ENCODE results near the gene PTPRN2.

PTPRN2 gene

GRCh38 chr7:157508477-157508881, 1079.1 kb downstream of the PTPRN2 start:
- POLR2A ChIA-PET = no interaction called here
- no peak overlapping the region for H3K4me3 ChIP-seq (ENCODE audit: low read depth, low read length)
- DNase-seq (ENCODE audit: low read depth, low spot score) = no peak
- CTCF ChIA-PET = no interaction called here
- TF ChIP-seq CTCF (IDR thresholded peaks at IDR 0.05; ENCODE audit: insufficient read depth, low read length, missing control alignments) = no peak

GRCh38 chr7:157507987-157508386, 1079.6 kb downstream of the PTPRN2 start:
- TF ChIP-seq CTCF (IDR thresholded peaks at IDR 0.05; ENCODE audit: insufficient read depth, low read length, missing control alignments) = no peak
- CTCF ChIA-PET = no interaction called here
- POLR2A ChIA-PET = no interaction called here
- no peak for DNase-seq (ENCODE audit: low read depth, low spot score)
- no peak overlapping the region for H3K4me3 ChIP-seq (ENCODE audit: low read depth, low read length)

GRCh38 chr7:157506268-157506667, 1081.4 kb downstream of the PTPRN2 start:
- no peak for TF ChIP-seq CTCF (IDR thresholded peaks at IDR 0.05; ENCODE audit: insufficient read depth, low read length, missing control alignments)
- CTCF ChIA-PET = no interaction called here

GRCh38 chr7:157505646-157506045, 1082.0 kb downstream of the PTPRN2 start:
- no peak for DNase-seq (ENCODE audit: low read depth, low spot score)
- H3K4me3 ChIP-seq (ENCODE audit: low read depth, low read length) = no peak overlapping the region
- POLR2A ChIA-PET = no interaction called here
- CTCF ChIA-PET = no interaction called here
- no peak for TF ChIP-seq CTCF (IDR thresholded peaks at IDR 0.05; ENCODE audit: insufficient read depth, low read length, missing control alignments)

More at GRCh38 chr7:157506268-157506667, 1081.4 kb downstream of the PTPRN2 start:
- POLR2A ChIA-PET = no interaction called here
- no peak overlapping the region for H3K4me3 ChIP-seq (ENCODE audit: low read depth, low read length)
- DNase-seq (ENCODE audit: low read depth, low spot score) = no peak

GRCh38 chr7:157503229-157503628, 1084.4 kb downstream of the PTPRN2 start:
- TF ChIP-seq CTCF (IDR thresholded peaks at IDR 0.05; ENCODE audit: insufficient read depth, low read length, missing control alignments) = no peak
- POLR2A ChIA-PET = no interaction called here
- no peak for DNase-seq (ENCODE audit: low read depth, low spot score)
- CTCF ChIA-PET = no interaction called here
- H3K4me3 ChIP-seq (ENCODE audit: low read depth, low read length) = no peak overlapping the region

GRCh38 chr7:157502701-157503111, 1084.9 kb downstream of the PTPRN2 start:
- no peak for DNase-seq (ENCODE audit: low read depth, low spot score)
- CTCF ChIA-PET = no interaction called here

More at GRCh38 chr7:157502701-157503111, 1084.9 kb downstream of the PTPRN2 start:
- H3K4me3 ChIP-seq (ENCODE audit: low read depth, low read length) = no peak overlapping the region
- TF ChIP-seq CTCF (IDR thresholded peaks at IDR 0.05; ENCODE audit: insufficient read depth, low read length, missing control alignments) = no peak
- POLR2A ChIA-PET = no interaction called here

Data from AG04449 (cell line).